ENCODE results near the gene DET1. TPM values are rescaled to one million over a fixed set of nuclear protein-coding genes. Genes with fewer than 3 reads are reported as not detected.

Gene DET1
- total RNA-seq, 2 experiments from 2014 or later: 2.2 to 2.8 TPM

DNA sequence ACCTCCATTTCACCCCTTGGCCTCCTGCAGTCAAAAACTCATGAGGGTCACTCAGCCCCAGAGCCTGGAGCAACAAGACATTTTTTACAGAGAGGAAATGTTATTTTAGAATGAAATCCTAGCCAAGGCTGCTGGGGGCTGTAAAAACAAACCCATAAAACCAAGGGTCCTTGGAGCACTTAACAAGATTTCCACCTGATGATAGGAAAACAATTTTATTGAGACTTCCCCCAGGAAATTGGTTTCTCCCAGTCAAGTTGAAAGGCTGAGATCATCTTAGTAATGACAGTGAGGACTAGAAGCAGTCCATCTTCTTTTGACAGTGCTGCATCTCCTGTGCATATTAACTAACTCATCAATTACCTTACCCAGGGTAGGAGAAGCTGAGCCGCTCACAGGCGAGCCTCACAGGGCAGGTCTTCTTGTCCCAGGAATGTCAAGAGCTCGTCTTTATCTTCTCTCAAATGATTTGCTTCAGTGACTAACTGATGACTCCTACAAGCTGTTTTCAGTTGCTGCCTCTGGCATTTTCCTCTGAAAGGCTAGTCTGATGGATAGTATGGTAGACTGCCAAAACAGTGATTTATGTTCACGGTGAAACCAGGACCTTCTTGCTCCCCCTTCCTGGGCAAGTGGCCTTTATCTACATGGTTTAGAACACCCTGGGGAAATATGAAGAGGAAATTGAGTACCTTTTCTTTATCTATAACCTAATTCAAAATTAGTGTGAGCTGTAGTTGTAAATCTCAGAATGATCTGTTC, 40.1 kb upstream of the DET1 start:
- Histone ChIP-seq H3K4me3 (ENCODE audit: low read length) (no peak overlapping the region), H3K9me3 (ENCODE audit: control insufficient read depth in 1 of 2, insufficient read depth in 1 of 2, low read length in 2 of 2) (peaks cover 0 to 5% of the 10 kb centered on the region in 2 experiments), H3K36me3 (ENCODE audit: insufficient read depth, low read length) (no peaks in the 10 kb centered on the region), H3K4me1 (ENCODE audit: insufficient read depth, low read length) (no peaks in the 10 kb centered on the region), H3K27me3 (ENCODE audit: control insufficient read depth in 1 of 2, insufficient read depth in 2 of 2, low read length in 2 of 2) (peaks cover 0 to 3% of the 10 kb centered on the region in 2 experiments), H3K27ac (ENCODE audit: low read depth in 1 of 2, low read length in 2 of 2) (no peak overlapping the region)
- ChIA-PET POLR2A (no interaction called here), CTCF (no interaction called here)
- Mint-ChIP-seq H3K4me3 (no peak overlapping the region), H3K27ac (no peak overlapping the region), H3K4me1 (ENCODE audit: low read depth) (no peaks in the 10 kb centered on the region), H3K9me3 (no peaks in the 10 kb centered on the region), H3K27me3 (peaks cover 3% of the 10 kb centered on the region), H3K36me3 (ENCODE audit: low read depth) (no peaks in the 10 kb centered on the region)
- intact Hi-C loops (cut with DNase I, micrococcal nuclease): no loop called here
- no peak for TF ChIP-seq CTCF (IDR thresholded peaks at IDR 0.05)
- no peak for ATAC-seq (ENCODE audit: poor library complexity)
- no peak for DNase-seq

DNA sequence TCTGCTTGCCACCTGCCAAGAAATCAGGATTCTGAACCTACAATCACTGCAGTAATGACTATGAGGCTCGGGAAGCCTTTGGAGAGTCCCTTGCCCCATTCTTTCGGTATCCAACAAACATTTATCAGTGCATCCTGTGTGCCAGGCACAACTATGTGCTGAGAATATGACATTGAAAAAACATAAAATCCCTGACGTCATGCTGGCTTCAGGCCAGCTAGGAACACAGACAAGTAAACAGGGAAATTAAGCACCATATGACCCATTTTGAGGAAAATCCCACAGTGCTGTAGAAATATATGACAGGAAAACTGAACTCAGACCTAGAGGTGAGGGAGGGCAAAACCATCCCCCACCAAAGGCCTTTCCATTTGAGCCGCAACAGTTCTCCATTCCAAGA, 34.1 kb upstream of the DET1 start:
- ChIA-PET CTCF (no interaction called here), POLR2A (no interaction called here)
- H3K4me3 ChIP-seq (ENCODE audit: low read length): no peak overlapping the region
- no peaks in the 10 kb centered on the region for H3K36me3 Mint-ChIP-seq (ENCODE audit: low read depth)
- H3K4me1 Mint-ChIP-seq (ENCODE audit: low read depth): no peaks in the 10 kb centered on the region
- H3K36me3 ChIP-seq (ENCODE audit: insufficient read depth, low read length): no peaks in the 10 kb centered on the region
- peaks cover 0 to 5% of the 10 kb centered on the region in 2 experiments for H3K9me3 ChIP-seq (ENCODE audit: control insufficient read depth in 1 of 2, insufficient read depth in 1 of 2, low read length in 2 of 2)
- H3K4me3 Mint-ChIP-seq: no peak overlapping the region
- H3K27me3 ChIP-seq (ENCODE audit: control insufficient read depth in 1 of 2, insufficient read depth in 2 of 2, low read length in 2 of 2): peaks cover 0 to 3% of the 10 kb centered on the region in 2 experiments
- H3K9me3 Mint-ChIP-seq: no peaks in the 10 kb centered on the region
- no peak for ATAC-seq (ENCODE audit: poor library complexity)
- TF ChIP-seq CTCF (IDR thresholded peaks at IDR 0.05): no peak
- H3K27ac Mint-ChIP-seq: no peak overlapping the region
- intact Hi-C loops (cut with DNase I, micrococcal nuclease): no loop called here
- H3K27ac ChIP-seq (ENCODE audit: low read depth in 1 of 2, low read length in 2 of 2): no peak overlapping the region
- no peak for DNase-seq
- H3K4me1 ChIP-seq (ENCODE audit: insufficient read depth, low read length): no peaks in the 10 kb centered on the region
- H3K27me3 Mint-ChIP-seq: peaks cover 7% of the 10 kb centered on the region

- no peaks in the 10 kb centered on the region for H3K4me1 Mint-ChIP-seq (ENCODE audit: low read depth)
- Histone ChIP-seq H3K36me3 (ENCODE audit: insufficient read depth, low read length) (no peaks in the 10 kb centered on the region), H3K4me3 (ENCODE audit: low read length) (no peak overlapping the region), H3K4me1 (ENCODE audit: insufficient read depth, low read length) (no peaks in the 10 kb centered on the region), H3K27me3 (ENCODE audit: control insufficient read depth in 1 of 2, insufficient read depth in 2 of 2, low read length in 2 of 2) (peaks cover 0 to 3% of the 10 kb centered on the region in 2 experiments), H3K27ac (ENCODE audit: low read depth in 1 of 2, low read length in 2 of 2) (no peak overlapping the region), H3K9me3 (ENCODE audit: control insufficient read depth in 1 of 2, insufficient read depth in 1 of 2, low read length in 2 of 2) (peaks cover 0 to 5% of the 10 kb centered on the region in 2 experiments)
- intact Hi-C loops (cut with DNase I, micrococcal nuclease): no loop called here
- POLR2A ChIA-PET: no interaction called here
- H3K9me3 Mint-ChIP-seq: no peaks in the 10 kb centered on the region
- peaks cover 13% of the 10 kb centered on the region for H3K27me3 Mint-ChIP-seq
- H3K27ac Mint-ChIP-seq: no peak overlapping the region
- no peak overlapping the region for H3K4me3 Mint-ChIP-seq
- ATAC-seq (ENCODE audit: poor library complexity) (no peak), DNase-seq (no peak)
- no peak for TF ChIP-seq CTCF (IDR thresholded peaks at IDR 0.05)
- CTCF ChIA-PET: no interaction called here
- no peaks in the 10 kb centered on the region for H3K36me3 Mint-ChIP-seq (ENCODE audit: low read depth)
Measured at GRCh38 chr15:88579322-88579721, 32.8 kb upstream of the DET1 start.
